SK-N-SH (cell line): ENCODE results near the gene PDK2. TPM values are rescaled to one million over a fixed set of nuclear protein-coding genes. Genes with fewer than 3 reads are reported as not detected.

Experiments
- CTCF ChIA-PET: fragments of 300-600, 350-600 bp; formaldehyde crosslinking; extraction: SDS; loops from one replicate; lab custom pipeline; 2021; lab: Yijun Ruan, JAX
- POLR2A ChIA-PET: fragments of 350-600 bp; sonication (Branson Sonifier 250); formaldehyde crosslinking; extraction: SDS; loops from one replicate; lab custom pipeline; 2020; ENCODE audit warnings: antibody characterized with exemption, inconsistent platforms; lab: Yijun Ruan, JAX
- DNase-seq: peaks from one replicate; pipeline ENCODE4 v3.0.0; 2012
- H2AFZ ChIP-seq: fragments of 200-600 bp; sonication (generic); 2 replicates; pipeline ENCODE4 v1.8.1; 2016; ENCODE audit warnings: antibody characterized with exemption, mild to moderate bottlenecking, low read depth
- H3F3A ChIP-seq: fragments of 200-600 bp; sonication (generic); replicated peaks from 2 replicates; pipeline ENCODE3; 2016; ENCODE audit warnings: antibody characterized with exemption, mild to moderate bottlenecking; ENCODE audit not compliant: insufficient read depth
- H3K27ac ChIP-seq, 2 experiments: fragments of 200-500 bp in 1 of 2; fragments of 200-600 bp in 1 of 2; sonication (Bioruptor generic) in 1 of 2; sonication (generic), shearing (Covaris generic) in 1 of 2; 2 replicates each; pipeline versions ENCODE4 v1.5.1 to v1.6.1; 2014 to 2016; ENCODE audit warnings: low read depth in 2 of 2, inconsistent platforms in 1 of 2, low read length in 1 of 2, mild to moderate bottlenecking in 1 of 2, mixed read lengths in 1 of 2
- H3K27me3 ChIP-seq: fragments of 200-600 bp; sonication (generic), shearing (Covaris generic); 2 replicates; pipeline ENCODE4 v1.6.1; 2016; ENCODE audit warnings: mixed run types; ENCODE audit not compliant: insufficient read depth
- H3K36me3 ChIP-seq, 2 experiments: fragments of 200-500 bp in 1 of 2; fragments of 200-600 bp in 1 of 2; sonication (Bioruptor generic) in 1 of 2; sonication (generic) in 1 of 2; replicated peaks in 1 of 2; 2 replicates each; pipeline versions ENCODE3 to v1.5.1; 2014 to 2016; ENCODE audit warnings: low read length in 1 of 2, mild to moderate bottlenecking in 1 of 2; ENCODE audit not compliant: insufficient read depth in 2 of 2, control insufficient read depth in 1 of 2
- H3K4me1 ChIP-seq, 2 experiments: fragments of 200-500 bp in 1 of 2; fragments of 200-600 bp in 1 of 2; sonication (Bioruptor generic) in 1 of 2; sonication (generic), shearing (Covaris generic) in 1 of 2; 2 replicates each; pipeline versions ENCODE4 v1.5.1 to v1.6.1; 2014 to 2016; ENCODE audit warnings: low read depth in 1 of 2, low read length in 1 of 2, mixed run types in 1 of 2; ENCODE audit not compliant: insufficient read depth in 2 of 2, control insufficient read depth in 1 of 2
- H3K4me2 ChIP-seq: fragments of 200-600 bp; sonication (generic), shearing (Covaris generic); 2 replicates; pipeline ENCODE4 v1.6.1; 2017; ENCODE audit warnings: mixed run types
- H3K4me3 ChIP-seq, 2 experiments: fragments of 200-500 bp in 1 of 2; fragments of 200-600 bp in 1 of 2; sonication (Bioruptor generic) in 1 of 2; sonication (generic), shearing (Covaris generic) in 1 of 2; 2 replicates each; pipeline versions ENCODE4 v1.5.1 to v1.8.1; 2014 to 2016; ENCODE audit warnings: low read depth in 2 of 2, inconsistent platforms in 1 of 2, low read length in 1 of 2, mild to moderate bottlenecking in 1 of 2, mixed read lengths in 1 of 2, moderate library complexity in 1 of 2
- H3K79me2 ChIP-seq: fragments of 200-600 bp; sonication (generic); 2 replicates; pipeline ENCODE4 v1.8.1; 2017; ENCODE audit warnings: mild to moderate bottlenecking; ENCODE audit not compliant: insufficient read depth
- H3K9ac ChIP-seq: fragments of 200-600 bp; sonication (generic); 2 replicates; pipeline ENCODE4 v1.6.1; 2017; ENCODE audit warnings: mixed run types
- H3K9me2 ChIP-seq: fragments of 200-600 bp; sonication (generic); 2 replicates; pipeline ENCODE4 v1.6.1; 2017; ENCODE audit warnings: mixed run types
- H3K9me3 ChIP-seq: fragments of 200-600 bp; sonication (generic); 2 replicates; pipeline ENCODE4 v1.6.1; 2017; ENCODE audit warnings: mixed run types, mild to moderate bottlenecking, moderate library complexity
- H4K20me1 ChIP-seq: fragments of 200-600 bp; sonication (generic); 2 replicates; pipeline ENCODE4 v1.6.1; 2017; ENCODE audit warnings: mild to moderate bottlenecking, mixed run types; ENCODE audit not compliant: insufficient read depth
- CHD2 ChIP-seq: fragments of 150-350 bp; IDR thresholded peaks from 2 replicates; pipeline ENCODE4 v1.6.1; 2018; ENCODE audit warnings: low read length; ENCODE audit not compliant: partially characterized antibody
- EZH2phosphoT487 ChIP-seq: fragments of 200-600 bp; sonication (generic); IDR thresholded peaks from 2 replicates; pipeline ENCODE4 v1.6.1; 2017; ENCODE audit warnings: low read depth, mixed run types, mild to moderate bottlenecking, antibody characterized with exemption, moderate library complexity, borderline replicate concordance
- IRF3 ChIP-seq: fragments of 150-350 bp; IDR thresholded peaks from 2 replicates; pipeline ENCODE4 v1.6.1; 2016; ENCODE audit warnings: mild to moderate bottlenecking, low read depth, low read length
- JUND ChIP-seq: IDR thresholded peaks from 2 replicates; pipeline ENCODE4 v1.4.0; 2012
- MEF2A ChIP-seq: IDR thresholded peaks from 2 replicates; pipeline ENCODE4 v1.4.0; 2012; ENCODE audit warnings: low read depth, borderline replicate concordance
- NFIC ChIP-seq: IDR thresholded peaks from 2 replicates; pipeline ENCODE4 v1.4.0; 2012; ENCODE audit warnings: borderline replicate concordance
- NRF1 ChIP-seq: IDR thresholded peaks from 2 replicates; pipeline ENCODE4 v1.6.1; 2012; ENCODE audit warnings: low read depth, mild to moderate bottlenecking, low read length
- RAD21 ChIP-seq: IDR thresholded peaks from 2 replicates; pipeline ENCODE4 v1.6.1; 2012; ENCODE audit warnings: mild to moderate bottlenecking, low read length
- RCOR1 ChIP-seq: fragments of 150-350 bp; IDR thresholded peaks from 2 replicates; pipeline ENCODE4 v1.6.1; 2017; ENCODE audit warnings: antibody characterized with exemption, low read length
- RFX5 ChIP-seq: IDR thresholded peaks from 2 replicates; pipeline ENCODE4 v1.6.1; 2012; ENCODE audit warnings: mild to moderate bottlenecking, improper control_type of control experiment, low read length
- SIN3A ChIP-seq: IDR thresholded peaks from 2 replicates; pipeline ENCODE4 v1.6.1; 2012; ENCODE audit warnings: low read depth, mild to moderate bottlenecking, low read length, moderate library complexity, borderline replicate concordance
- ZBTB33 ChIP-seq: IDR thresholded peaks from 2 replicates; pipeline ENCODE4 v1.4.0; 2012; ENCODE audit warnings: low read depth, borderline replicate concordance
- WGBS: methylation state at CpG from one replicate; pipeline ENCODE4 v1.1.6; 2017; ENCODE audit warnings: low lambda C conversion rate; 5-methylcytosine and 5-hydroxymethylcytosine counted together
- polyA plus RNA-seq, 3 experiments: library from polyadenylated mRNA; depleted of rRNA; stranded (reverse); fragments of >200 nt; gene quantifications; 2 replicates each; pipeline ENCODE4 v1.2.3, GENCODE V29; 2012

The PDK2 gene
- polyA plus RNA-seq, 1 of the 3 experiments (the other 2 are of a cell fraction), result 124 TPM

- TF ChIP-seq RCOR1 (no peak), NFIC (no peak), EZH2phosphoT487 (no peak)
Observed at GRCh38 chr17:50046667-50047066, 48.5 kb upstream of the PDK2 start (continued).

- no peak for TF ChIP-seq IRF3
- no peak for TF ChIP-seq JUND
- no peak for TF ChIP-seq CHD2
- TF ChIP-seq NRF1, result no peak
- no peak for TF ChIP-seq RAD21
- no peak for TF ChIP-seq RFX5
- TF ChIP-seq SIN3A, result no peak; the same call in 1 of the 2 replicates
- TF ChIP-seq MEF2A, result no peak
- no peak for TF ChIP-seq ZBTB33
- 79% methylated on average over 5 of the region's 6 CpGs for WGBS
- POLR2A ChIA-PET, result no interaction called here
- CTCF ChIA-PET, result interaction anchor here (1.2 to 6.4 kb wide), 5 partner anchors 9 to 50 kb away, joined by 3 to 52 read pairs (median 21); partner anchors contain the start of gene ITGA3
- H3K9ac ChIP-seq, result peak overlapping the region; percentile 67
- peaks cover 12% of the 10 kb centered on the region for H3K79me2 ChIP-seq
- DNase-seq, result no peak
- no peaks in the 10 kb centered on the region for H3K36me3 ChIP-seq
- peak overlapping the region; percentile 40 to 100; a peak in 3 of 4 replicates for H3K27ac ChIP-seq
- H3K9me2 ChIP-seq, result no peaks in the 10 kb centered on the region
- no peaks in the 10 kb centered on the region for H3K9me3 ChIP-seq
- no peaks in the 10 kb centered on the region for H4K20me1 ChIP-seq
- H3K27me3 ChIP-seq, result no peaks in the 10 kb centered on the region
- peaks cover 55% of the 10 kb centered on the region for H3F3A ChIP-seq
- no peak overlapping the region for H3K4me3 ChIP-seq
- H2AFZ ChIP-seq, result no peak overlapping the region
- H3K4me2 ChIP-seq, result peak overlapping the region; percentile 67
- H3K4me1 ChIP-seq, result peaks cover 20 to 58% of the 10 kb centered on the region in 2 experiments; a peak in 3 of 4 replicates
Observed at GRCh38 chr17:50047083-50047482, 48.1 kb upstream of the PDK2 start.
